Breast epithelium (tissue), 4 donors: Measurements from ENCODE around the gene CCDC73. TPM values are rescaled to one million over a fixed set of nuclear protein-coding genes. Genes with fewer than 3 reads are reported as not detected.
"Not testable (repeated sequence)": the region's sequence is repeated elsewhere in the genome, so short reads cannot be mapped to it uniquely, and the experiment has no call there.

Experiments used
- DNase-seq, 2 donors: peaks; one replicate each; pipeline ENCODE4 v3.0.0-alpha.2; 2019; ENCODE audit warnings: low spot score in 2 of 2
- H3K27ac ChIP-seq, 2 donors: fragments of 200-600 bp; sonication (generic) in 1 of 2; one replicate each; pipeline ENCODE4 v1.5.1; 2016 to 2019; ENCODE audit warnings: mild to moderate bottlenecking in 1 of 2
- H3K27me3 ChIP-seq, 2 donors: fragments of 200-600 bp; sonication (generic) in 1 of 2; one replicate each; pipeline versions ENCODE4 v1.5.1 to v1.6.0; 2017 to 2019; ENCODE audit warnings: control low read depth in 1 of 2, mild to moderate bottlenecking in 1 of 2
- H3K36me3 ChIP-seq: fragments of 200-600 bp; one replicate; pipeline ENCODE4 v1.5.1; 2019
- H3K4me1 ChIP-seq, 2 donors: fragments of 200-600 bp; sonication (generic); one replicate each; pipeline ENCODE4 v1.5.1; 2016 to 2019; ENCODE audit warnings: control low read depth in 1 of 2
- H3K4me3 ChIP-seq, 3 donors: fragments of 200-600 bp; sonication (generic); 1 replicate in 2 of 3; 2 replicates in 1 of 3; pipeline ENCODE4 v1.5.1; 2016 to 2019; ENCODE audit warnings: mild to moderate bottlenecking in 3 of 3, moderate library complexity in 2 of 3
- H3K9me3 ChIP-seq, 2 donors: fragments of 200-600 bp; sonication (generic) in 1 of 2; one replicate each; pipeline ENCODE4 v1.5.1; 2016 to 2019; ENCODE audit warnings: control low read depth in 1 of 2
- POLR2A ChIP-seq: fragments of 450-650 bp; IDR thresholded peaks from one replicate; pipeline ENCODE4 v1.6.1; 2016; ENCODE audit warnings: antibody characterized with exemption, mild to moderate bottlenecking, moderate library complexity
- POLR2AphosphoS5 ChIP-seq, 3 donors: sonication (generic); formaldehyde crosslinking; IDR thresholded peaks; one replicate each; pipeline ENCODE4 v1.6.1; 2017; ENCODE audit warnings: antibody characterized with exemption in 3 of 3
- intact Hi-C: fragments of 100-400 bp; cut with DNase I; formaldehyde crosslinking; loops from one replicate; pipeline ENCODE4 v1.15.1; 2023; ENCODE audit warnings: low total_unique reads
- total RNA-seq, 3 donors: library from RNA; depleted of rRNA; stranded (reverse); fragments of >200 nt; gene quantifications; one replicate each; pipeline ENCODE4 v1.1.0, GENCODE V29; 2016
- TF ChIP-seq, protein P1 (sequence below), 3 donors: fragments of 450-650 bp; IDR thresholded peaks; one replicate each; pipeline ENCODE4 v1.5.1; 2016 to 2017; ENCODE audit warnings: antibody characterized with exemption in 3 of 3, mild to moderate bottlenecking in 3 of 3, moderate library complexity in 3 of 3

CCDC73 gene
- total RNA-seq, 3 donors from 2014 or later: 0.15 to 0.33 TPM; not detected in 1

DNA sequence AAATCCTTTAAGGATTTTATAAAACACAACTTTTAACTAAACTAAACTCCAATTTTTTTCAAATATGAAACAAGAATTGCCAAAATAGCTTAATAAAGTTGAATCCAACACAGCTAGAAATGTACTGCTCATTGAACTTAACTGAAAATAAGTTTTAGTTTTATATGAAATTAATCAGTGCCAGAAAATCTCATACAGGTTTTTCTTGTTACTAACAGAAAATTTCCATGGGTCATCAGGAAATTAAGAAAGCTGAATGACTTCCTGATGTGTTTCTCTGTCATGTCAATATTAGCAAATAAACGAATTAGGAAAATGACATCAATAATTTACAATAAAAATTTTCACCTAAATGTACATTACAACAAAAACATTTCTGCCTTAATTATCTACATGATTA lies 3.5 kb downstream of the CCDC73 start:
- no peak for DNase-seq
- Histone ChIP-seq H3K36me3 (no peaks in the 10 kb centered on the region), H3K9me3 (no peaks in the 10 kb centered on the region), H3K4me3 (no peak overlapping the region), H3K27ac (no peak overlapping the region), H3K27me3 (no peaks in the 10 kb centered on the region), H3K4me1 (no peaks in the 10 kb centered on the region)
- intact Hi-C loops: no loop called here
- TF ChIP-seq POLR2A (no peak), POLR2AphosphoS5 (IDR thresholded peaks at IDR 0.05) (no peak)
- TF ChIP-seq, protein P1, sequence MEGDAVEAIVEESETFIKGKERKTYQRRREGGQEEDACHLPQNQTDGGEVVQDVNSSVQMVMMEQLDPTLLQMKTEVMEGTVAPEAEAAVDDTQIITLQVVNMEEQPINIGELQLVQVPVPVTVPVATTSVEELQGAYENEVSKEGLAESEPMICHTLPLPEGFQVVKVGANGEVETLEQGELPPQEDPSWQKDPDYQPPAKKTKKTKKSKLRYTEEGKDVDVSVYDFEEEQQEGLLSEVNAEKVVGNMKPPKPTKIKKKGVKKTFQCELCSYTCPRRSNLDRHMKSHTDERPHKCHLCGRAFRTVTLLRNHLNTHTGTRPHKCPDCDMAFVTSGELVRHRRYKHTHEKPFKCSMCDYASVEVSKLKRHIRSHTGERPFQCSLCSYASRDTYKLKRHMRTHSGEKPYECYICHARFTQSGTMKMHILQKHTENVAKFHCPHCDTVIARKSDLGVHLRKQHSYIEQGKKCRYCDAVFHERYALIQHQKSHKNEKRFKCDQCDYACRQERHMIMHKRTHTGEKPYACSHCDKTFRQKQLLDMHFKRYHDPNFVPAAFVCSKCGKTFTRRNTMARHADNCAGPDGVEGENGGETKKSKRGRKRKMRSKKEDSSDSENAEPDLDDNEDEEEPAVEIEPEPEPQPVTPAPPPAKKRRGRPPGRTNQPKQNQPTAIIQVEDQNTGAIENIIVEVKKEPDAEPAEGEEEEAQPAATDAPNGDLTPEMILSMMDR (IDR thresholded peaks at IDR 0.05): no peak

DNA sequence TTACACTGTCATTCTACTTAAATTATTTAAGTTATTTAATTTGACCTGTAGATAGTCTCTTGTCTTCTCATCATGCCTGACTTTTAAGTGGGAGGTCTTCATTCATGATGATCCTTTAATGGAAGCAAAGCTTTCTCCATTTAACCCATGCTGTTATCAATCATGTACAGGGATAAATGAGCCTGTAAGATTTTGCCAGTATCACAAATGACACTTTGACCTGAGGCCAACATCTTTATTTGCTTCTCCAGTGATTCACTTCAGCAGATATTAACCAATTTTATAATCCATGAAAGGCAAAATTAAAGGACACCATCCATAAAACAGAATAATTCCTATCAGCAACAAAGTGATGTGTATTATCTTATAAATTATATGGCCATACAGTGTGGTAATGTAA lies 7.7 kb downstream of the CCDC73 start:
- intact Hi-C loops: no loop called here
- Histone ChIP-seq H3K27ac (no peak overlapping the region), H3K27me3 (no peaks in the 10 kb centered on the region), H3K9me3 (no peaks in the 10 kb centered on the region), H3K4me1 (no peaks in the 10 kb centered on the region), H3K4me3 (no peak overlapping the region), H3K36me3 (no peaks in the 10 kb centered on the region)
- TF ChIP-seq POLR2A: no peak
- no peak for TF ChIP-seq POLR2AphosphoS5 (IDR thresholded peaks at IDR 0.05)
- TF ChIP-seq, protein P1 (IDR thresholded peaks at IDR 0.05): no peak
- DNase-seq: no peak

DNA sequence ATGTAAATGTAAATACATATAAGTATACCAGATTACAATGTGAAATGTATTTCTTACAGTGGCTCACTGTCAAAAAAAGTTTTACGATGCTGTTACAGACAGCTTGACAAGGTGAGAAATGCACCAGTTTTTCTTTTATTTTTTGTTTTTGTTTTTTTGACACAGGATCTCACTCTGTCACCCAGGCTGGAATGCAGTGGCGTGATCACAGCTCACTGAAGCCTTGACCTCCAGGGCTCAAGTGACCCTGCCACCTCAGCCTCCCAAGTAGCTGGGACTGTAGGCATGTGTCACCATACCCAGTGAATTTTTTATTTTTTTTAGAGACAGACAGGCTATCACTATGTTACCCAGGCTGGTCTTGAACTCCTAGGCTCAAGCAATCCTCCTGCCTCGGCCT lies 9.2 kb downstream of the CCDC73 start:
- H3K27me3 ChIP-seq: no peaks in the 10 kb centered on the region
- no peaks in the 10 kb centered on the region for H3K36me3 ChIP-seq
- H3K9me3 ChIP-seq: no peaks in the 10 kb centered on the region
- no peak overlapping the region for H3K4me3 ChIP-seq
- no peak for DNase-seq
- intact Hi-C loops: no loop called here
- H3K4me1 ChIP-seq: no peaks in the 10 kb centered on the region
- no peak for TF ChIP-seq POLR2AphosphoS5 (IDR thresholded peaks at IDR 0.05)
- no peak for TF ChIP-seq POLR2A
- TF ChIP-seq, protein P1 (IDR thresholded peaks at IDR 0.05): no peak
- no peak overlapping the region for H3K27ac ChIP-seq

DNA sequence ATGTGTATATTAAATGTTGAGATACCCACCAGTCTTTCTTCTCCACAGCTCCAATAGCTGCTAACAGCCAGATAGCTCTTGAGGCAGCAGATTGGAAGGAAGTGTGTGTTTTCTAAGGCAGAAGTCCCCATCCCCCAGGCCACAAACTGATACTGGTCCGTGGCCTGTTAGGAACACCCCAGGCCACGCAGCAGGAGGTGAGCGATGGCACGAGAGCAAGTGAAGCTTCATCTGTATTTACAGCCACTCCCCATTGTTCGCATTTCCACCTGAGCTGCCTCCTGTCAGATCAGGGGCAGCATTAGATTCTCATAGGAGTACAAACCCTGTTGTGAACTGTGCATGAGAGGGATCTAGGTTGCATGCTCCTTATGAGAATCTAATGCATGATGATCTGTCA lies 12.7 kb downstream of the CCDC73 start:
- no peaks in the 10 kb centered on the region for H3K27me3 ChIP-seq
- TF ChIP-seq, protein P1 (IDR thresholded peaks at IDR 0.05): no peak
- TF ChIP-seq POLR2A: no peak
- no peak for TF ChIP-seq POLR2AphosphoS5 (IDR thresholded peaks at IDR 0.05)
- H3K27ac ChIP-seq: no peak overlapping the region
- H3K9me3 ChIP-seq: no peaks in the 10 kb centered on the region
- DNase-seq: no peak
- no peak overlapping the region for H3K4me3 ChIP-seq
- no peaks in the 10 kb centered on the region for H3K36me3 ChIP-seq
- no peaks in the 10 kb centered on the region for H3K4me1 ChIP-seq
- intact Hi-C loops: no loop called here

DNA sequence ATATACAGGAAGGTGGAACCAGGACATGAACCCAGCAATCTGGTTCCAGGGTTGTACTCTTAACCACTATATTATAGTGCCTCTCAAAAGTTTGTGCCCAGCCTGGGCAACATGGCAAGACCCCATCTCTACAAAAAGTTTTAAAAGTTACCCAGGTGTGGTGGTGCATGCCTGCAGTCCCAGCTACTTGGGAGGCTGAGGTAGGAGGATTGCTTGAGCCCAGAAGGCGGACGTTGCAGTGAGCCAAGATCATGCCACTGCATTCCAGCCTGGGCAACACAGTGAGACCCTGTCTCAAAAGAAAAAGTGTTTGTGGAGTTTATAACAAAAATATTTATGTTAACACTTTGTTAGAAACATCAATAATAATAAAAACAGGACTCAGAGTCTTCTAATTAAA lies 13.6 kb downstream of the CCDC73 start:
- DNase-seq, intact Hi-C loops, H3K9me3 ChIP-seq: not testable (repeated sequence)

DNA sequence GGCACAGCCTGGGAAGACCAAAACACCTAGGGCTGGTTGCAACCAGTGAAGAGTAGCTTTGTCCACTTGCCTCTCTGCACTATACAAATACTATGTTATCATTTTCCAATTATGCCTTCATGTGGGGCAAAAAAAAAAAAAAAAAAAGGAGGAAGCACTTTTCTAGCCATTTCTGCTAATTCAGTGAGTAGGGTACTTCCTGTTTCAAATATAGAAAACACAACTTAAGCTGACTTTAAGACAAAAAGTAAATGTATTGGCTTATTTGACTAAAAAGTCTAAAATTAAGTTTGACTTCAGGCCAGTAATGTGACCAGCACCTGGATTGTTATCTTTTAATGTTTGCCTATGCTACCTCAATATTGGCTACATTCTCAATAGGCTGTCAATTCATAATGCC lies 15.3 kb downstream of the CCDC73 start:
- Histone ChIP-seq H3K27ac (no peak overlapping the region), H3K4me3 (no peak overlapping the region), H3K4me1 (no peaks in the 10 kb centered on the region), H3K27me3 (no peaks in the 10 kb centered on the region), H3K36me3 (no peaks in the 10 kb centered on the region), H3K9me3 (no peaks in the 10 kb centered on the region)
- intact Hi-C loops: no loop called here
- DNase-seq: no peak
- TF ChIP-seq POLR2A: no peak
- TF ChIP-seq POLR2AphosphoS5 (IDR thresholded peaks at IDR 0.05): no peak
- TF ChIP-seq, protein P1 (IDR thresholded peaks at IDR 0.05): no peak

More for the DNA sequence above, 13.6 kb downstream of the CCDC73 start:
- H3K27ac ChIP-seq, H3K36me3 ChIP-seq, H3K27me3 ChIP-seq, H3K4me3 ChIP-seq, H3K4me1 ChIP-seq: not testable (repeated sequence)
